ENCODE data around the gene ZBTB7C. TPM values are rescaled to one million over a fixed set of nuclear protein-coding genes. Genes with fewer than 3 reads are reported as not detected.

The ZBTB7C gene
- total RNA-seq, 1 experiment from 2014 or later, result 0.17 TPM

DNA sequence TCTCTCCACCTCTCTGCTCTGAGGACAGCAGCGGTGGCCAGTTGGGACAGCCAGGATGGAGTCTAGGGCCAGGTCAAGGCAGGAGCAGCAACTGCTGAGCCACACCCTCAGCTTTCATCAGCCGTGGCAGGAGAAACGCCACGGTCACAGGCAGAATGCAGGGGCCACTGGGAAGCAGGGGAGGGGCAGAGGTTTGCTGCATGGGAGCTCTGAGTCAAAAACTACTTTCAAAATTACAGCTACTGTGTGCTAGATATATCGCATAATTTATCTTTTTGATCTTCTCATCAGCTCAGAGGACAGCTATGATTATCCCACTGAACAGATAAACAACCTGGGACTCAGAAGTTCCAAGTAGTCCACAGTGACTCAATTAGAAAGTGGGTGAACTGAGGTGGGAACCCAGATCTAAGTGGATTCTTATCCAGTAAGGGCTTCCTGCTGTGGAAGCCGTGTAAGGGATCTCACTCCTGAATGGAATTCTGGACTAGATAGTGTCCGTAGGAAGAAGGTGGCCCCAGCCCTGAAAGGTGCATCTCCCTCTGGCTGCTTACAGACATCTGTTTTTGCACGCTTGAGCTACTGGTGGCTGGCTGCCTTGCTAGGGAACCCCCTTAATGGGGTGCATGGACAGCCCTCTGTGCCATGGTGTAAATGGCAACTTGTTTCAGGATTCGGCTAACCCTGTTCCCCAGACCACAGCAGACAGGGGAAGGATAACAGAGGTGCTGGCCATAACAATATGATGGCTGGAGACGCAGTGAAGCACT lies 284.1 kb downstream of the ZBTB7C start:
- DNase-seq (ENCODE audit: low read depth), result no peak

DNA sequence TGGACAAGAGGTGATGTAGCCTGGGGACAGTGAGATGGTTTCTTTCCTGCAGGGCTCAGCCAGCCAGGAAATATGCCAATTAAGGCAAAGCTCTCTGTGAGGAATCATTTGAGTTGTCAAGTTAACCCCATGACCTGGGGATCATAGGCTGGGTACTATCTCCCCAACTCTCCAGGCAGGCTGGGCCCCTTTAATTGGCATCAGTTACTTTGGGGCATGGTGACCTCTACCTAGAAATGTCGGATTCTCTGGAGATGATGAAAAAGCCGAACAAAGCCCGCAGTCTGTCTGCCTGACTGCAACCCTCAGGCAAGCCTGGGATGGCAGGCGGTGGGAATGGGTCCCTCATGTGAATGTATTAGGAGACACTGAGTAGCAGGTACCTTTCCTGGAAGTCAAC lies 285.2 kb downstream of the ZBTB7C start:
- DNase-seq (ENCODE audit: low read depth), result no peak

DNA sequence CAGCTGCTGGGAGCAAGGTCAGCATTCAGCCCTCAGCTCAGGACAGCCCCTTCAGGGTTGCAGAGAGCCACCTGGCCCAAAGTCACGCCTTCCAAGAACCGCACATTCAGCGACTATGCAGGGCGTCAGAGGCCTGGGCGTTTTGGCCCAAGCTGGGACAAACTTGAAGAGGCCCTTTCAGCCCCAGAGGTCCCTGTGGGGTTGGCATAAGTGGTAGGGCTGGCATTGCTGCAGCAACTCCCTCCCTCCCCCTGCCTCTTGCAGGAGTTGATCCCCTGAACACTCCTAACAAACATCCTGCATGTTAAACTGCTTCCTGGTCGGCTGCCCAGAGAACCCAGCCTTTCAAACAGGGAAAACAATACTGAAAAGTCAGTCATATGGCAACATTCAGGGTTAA lies 285.9 kb downstream of the ZBTB7C start:
- DNase-seq (ENCODE audit: low read depth), result no peak

DNA sequence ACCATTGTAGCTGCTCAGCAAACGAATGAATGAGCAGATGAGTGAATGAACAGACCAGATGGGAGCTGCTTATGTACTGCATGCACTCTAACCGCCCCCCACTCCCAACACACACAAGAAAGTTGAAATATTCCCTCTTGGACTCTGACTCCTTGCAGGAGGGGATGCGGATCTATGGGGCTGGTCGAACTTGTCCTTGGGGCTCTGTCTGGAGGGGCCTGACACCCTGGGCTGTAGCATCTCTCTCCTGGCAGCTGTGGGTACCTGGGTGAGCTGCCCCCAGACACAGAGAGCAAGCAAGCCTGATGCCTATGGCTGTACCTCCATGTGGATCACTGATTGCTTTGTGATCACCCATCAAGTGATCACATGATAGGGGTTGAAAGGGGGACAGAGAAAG lies 286.4 kb downstream of the ZBTB7C start:
- DNase-seq (ENCODE audit: low read depth), result no peak

DNA sequence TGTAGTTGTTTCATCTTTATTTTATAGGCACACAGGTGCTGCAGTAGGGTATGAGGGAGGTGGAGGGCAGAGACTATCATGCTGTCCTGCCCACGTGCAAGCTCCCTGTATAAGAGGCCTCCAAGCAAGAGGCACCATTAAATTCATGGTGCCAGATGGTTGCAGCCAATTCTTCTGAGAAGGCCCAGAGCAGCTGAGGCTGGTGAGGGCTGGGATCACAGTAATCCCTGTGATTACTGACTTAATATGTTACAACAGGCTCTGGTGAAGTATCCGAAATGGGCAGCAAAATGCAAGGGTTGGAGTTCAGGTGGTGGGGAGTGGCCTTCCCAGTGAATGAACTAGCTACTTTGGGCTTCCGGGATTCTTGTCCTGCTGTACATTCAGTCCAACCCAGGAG lies 286.8 kb downstream of the ZBTB7C start:
- no peak for DNase-seq (ENCODE audit: low read depth)

DNA sequence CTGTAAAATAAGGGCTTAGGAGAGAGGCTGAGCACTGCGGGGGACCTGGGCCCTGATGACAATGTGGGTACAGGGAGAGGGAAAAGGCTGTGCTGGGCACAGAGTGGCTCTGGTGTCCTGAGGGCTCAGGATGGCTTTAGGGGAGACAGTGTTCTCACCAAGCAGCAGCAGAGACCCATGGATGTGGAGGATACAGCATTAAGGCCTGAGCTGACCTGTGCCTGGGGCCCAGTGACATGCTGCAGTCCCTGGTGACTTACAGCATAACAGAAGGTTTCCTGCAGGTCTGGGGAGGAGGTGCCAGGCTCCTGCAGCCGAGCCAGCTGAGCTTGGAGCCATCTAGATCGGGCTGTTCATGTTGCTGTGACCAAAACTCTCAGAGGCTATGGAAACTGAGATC lies 287.4 kb downstream of the ZBTB7C start:
- DNase-seq (ENCODE audit: low read depth), result no peak

DNA sequence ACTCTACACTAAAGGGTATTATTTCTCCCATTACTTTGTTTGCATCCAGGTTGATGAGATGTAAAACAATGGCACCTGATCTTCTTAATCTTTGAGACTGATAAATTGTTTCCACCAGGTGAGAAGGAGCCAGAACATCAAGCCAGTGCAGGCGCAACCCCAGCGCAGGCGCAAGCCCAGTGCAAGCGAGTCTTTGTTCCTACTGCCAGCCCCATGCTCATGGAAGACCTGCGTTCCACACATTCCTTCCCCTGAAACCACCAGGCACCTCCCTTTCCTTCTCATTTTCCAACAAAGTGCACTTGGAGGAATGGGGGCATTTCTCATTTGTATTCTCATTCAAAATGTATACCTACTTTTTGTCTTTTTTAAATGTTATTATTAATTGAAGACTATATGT lies 290.0 kb downstream of the ZBTB7C start:
- DNase-seq (ENCODE audit: low read depth), result no peak

DNA sequence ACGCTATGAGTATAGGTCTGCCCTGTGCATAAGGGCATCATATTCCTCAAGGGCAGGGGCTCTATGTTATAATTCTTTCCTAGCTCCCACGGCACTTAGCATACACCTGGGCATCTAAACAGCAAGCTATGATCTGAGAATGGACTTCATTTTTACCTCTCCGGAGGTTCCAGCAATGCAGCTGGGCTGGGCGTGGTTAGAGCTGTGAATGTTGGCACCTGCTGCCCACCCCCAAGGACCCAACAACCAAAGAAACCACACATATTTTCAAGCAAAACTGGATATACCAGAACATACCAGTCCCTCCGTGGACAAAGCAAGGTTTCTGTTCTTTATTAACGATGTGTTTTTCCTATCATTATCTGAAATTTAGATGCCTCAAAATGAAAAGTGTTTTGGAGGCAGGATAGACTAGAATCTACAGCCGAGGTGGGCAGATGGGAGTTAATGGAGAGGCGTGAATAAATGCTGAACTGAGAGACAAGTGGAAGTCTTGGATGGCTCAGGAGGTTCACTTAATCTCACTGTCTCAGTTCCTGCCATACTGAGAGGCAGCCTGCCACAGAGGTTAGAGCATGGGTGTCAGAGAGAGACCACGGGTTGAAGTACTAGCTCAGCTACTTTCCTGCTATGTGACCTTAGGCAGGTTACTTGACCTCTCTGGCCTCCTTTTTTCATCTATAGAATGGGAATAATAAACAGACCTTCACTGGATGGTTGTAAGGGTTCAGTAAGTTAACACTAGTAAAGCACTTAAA lies 292.1 kb downstream of the ZBTB7C start:
- DNase-seq (ENCODE audit: low read depth), result no peak

DNA sequence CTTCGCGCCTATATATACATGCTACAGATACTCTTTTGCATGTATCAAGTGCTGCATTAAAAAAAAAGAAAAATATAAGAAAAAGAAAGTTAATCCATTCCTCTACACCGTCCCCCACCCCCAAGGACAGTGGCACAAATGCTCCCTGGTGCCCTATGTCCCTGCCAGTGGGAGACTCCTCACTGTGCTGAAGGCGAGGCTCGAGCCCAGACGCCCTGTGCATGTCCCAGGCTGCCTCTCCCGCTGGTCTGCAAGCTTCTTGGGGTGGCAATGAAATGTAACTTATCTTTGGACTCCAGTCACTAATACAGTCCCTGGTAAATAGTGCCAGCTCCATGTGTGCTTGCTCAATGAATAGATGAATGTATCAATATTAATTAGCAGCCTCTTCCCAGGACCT lies 293.2 kb downstream of the ZBTB7C start:
- no peak for DNase-seq (ENCODE audit: low read depth)

DNA sequence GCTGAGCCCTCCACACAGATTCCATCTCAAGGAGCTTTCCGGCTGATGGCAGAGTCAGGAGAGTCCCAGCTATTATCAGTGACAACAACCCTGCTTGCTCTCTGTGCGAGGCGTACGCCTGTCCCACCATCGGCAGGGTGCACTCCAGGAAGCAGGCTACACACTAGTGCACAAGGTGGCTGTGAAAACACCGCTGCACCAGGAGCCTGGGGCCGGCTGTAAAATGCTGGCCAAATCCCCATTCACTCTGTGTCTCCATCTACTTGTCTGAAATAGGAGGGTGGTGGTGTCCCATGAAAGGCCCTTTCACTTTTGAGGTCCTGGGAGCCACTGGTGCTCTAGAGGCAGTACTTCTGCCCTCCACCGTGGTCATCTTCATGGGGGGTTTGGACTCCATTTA lies 295.5 kb downstream of the ZBTB7C start:
- no peak for DNase-seq (ENCODE audit: low read depth)

DNA sequence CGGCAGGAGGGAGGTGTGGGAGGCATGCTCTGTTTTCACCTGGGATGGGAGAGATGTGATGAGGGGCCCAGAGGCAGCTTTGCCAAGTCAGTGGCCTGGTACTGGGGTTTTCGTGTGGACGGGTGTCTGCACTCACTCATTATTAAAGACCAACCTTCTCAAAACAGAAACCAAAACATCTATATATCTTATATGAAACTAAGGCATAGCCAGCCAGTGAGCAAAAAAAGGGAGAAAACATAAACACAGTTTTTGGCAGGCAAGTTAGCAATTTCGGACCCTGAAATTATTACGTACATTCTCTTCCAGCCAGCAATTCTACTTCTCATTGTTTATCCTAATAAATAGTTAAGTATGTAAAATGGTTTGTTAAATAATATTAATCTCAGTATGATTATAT lies 297.6 kb downstream of the ZBTB7C start:
- DNase-seq (ENCODE audit: low read depth), result no peak

DNA sequence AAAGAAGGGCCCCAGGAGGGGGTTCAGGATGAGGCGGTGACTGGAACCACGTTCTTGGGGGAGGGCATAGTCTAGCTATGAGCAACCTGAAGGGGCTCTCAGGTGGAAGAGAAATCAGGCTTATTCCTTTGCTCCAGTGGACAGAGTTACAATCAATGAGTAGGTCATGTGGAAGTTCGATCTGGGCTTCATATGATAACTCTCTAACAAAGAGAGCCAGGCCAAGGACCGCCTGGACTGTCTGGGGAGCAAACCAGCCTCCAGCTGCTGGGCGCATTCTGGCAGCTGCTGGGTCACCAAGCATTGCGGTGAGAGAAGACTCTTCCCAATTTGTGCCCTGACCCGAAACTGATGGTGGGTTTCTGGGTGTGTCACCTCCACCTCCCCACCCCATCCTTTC lies 298.4 kb downstream of the ZBTB7C start:
- no peak for DNase-seq (ENCODE audit: low read depth)

DNA sequence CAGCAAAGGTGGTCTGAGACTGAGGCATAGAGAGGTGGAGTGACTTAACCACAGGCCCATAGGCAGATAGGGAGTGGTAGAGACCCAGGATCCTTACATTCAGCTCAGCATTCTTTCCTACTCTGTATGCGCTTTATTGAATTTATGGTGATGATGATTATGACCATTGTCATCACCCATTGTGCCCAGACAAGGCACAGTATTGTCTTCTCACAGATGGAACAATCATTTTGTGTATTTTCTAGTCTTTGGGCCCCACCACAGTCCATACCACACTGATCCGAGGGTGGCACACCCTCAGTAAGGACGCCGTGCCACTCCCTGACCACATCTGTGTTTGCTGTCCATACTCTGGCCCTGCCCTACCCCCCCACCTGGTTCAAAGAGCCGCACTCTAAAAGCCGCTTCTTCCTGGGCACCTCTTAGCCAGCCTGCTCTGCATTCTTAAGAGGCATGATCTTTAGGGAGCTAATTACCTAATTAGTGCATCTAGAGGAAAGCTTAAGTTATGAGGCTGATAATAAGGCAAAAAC lies 299.2 kb downstream of the ZBTB7C start:
- DNase-seq (ENCODE audit: low read depth), result no peak

DNA sequence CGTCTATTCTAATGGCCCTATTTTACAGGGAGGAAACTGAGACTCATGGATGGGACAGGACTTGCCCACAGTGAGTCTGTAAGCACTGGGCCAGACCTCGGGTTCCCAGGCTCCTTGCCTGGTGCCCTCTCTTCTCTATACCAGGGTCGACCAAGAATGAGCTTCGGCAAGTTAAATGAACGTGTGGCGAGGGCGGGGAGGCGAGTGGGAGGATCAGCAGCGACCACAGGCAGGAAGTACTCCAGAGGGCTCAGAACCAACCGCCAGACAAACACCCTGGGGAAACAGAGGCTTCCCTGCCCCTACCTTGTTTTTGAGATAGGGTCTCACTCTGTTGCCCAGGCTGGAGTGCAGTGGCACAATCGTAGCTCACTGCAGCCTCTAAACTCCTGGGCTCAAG lies 301.0 kb downstream of the ZBTB7C start:
- DNase-seq (ENCODE audit: low read depth), result no peak

DNA sequence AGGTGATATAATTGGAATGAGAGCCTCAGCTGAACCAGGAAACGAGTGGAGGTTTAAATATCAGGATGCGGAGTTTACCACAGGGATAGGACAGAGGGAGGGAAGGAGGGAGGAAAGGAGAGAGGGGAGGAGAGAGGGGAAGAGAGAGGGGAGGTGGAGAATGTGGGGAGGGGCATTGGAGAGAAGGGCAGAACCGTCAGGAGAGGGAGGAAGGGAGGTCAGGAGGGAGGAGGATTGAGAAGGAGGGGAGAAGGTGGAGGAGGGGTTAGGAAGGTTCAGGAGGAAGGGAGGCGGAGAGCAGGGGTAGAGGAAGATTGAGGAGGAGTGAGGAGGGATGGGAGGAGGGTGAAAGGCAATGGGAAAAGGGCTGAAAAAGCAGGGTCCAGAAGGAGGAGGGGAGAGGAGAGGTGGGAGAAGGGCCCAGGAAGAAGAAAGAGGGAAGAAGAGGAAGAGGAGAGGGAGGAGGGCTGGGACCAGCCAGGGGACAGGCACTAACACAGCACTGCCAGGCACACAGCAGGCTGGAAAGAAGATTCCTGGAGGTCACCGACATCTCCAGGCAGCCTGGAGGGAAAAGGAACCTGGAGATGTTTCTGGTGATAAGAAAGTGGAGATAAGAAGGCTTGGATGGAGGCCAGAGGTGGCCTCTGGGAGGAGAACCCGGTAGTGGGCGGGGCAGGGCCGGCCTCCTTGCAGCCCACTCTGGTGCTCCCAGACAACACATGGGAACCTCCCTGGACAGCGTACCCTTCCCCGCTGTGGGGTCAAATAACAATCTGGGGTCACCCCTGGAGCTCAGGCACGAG lies 302.0 kb downstream of the ZBTB7C start:
- no peak for DNase-seq (ENCODE audit: low read depth)

DNA sequence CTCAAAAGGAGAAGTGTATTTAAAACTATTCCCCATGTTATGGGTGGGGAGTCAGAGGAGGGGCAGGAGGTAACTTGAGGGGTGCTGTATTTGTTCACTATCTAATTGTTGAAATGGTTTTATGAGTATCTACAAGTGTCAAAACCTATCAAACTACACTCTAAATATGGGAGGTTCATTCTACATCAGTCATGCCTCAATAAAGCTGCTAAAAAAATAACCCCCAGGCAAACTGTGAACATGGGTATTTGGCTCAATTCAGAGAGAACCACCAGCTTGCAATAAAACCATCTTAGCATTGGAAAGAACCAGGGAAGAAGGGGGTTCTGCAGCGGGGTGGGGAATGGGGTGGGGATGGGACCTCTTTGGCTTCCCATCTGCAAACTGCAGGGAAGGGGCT lies 302.7 kb downstream of the ZBTB7C start:
- DNase-seq (ENCODE audit: low read depth), result no peak

DNA sequence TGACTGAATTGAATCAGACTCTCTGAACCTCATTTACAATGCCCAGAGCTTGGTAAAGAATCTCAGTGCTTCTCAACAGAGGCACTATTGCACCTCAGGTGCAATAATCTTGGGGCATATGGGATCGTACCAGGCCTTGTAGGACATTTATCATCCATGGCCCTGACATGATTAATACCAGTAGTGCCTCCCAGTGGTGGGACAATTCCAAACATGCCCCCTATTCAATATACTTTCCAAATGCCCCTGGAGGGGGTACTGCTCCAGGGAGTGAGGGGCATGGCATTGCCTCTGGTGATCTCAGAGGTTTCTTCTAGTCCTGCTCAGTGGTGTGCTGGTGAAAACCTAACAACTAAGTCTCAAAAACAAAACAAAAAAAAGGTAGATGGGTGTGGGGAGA lies 303.9 kb downstream of the ZBTB7C start:
- no peak for DNase-seq (ENCODE audit: low read depth)

DNA sequence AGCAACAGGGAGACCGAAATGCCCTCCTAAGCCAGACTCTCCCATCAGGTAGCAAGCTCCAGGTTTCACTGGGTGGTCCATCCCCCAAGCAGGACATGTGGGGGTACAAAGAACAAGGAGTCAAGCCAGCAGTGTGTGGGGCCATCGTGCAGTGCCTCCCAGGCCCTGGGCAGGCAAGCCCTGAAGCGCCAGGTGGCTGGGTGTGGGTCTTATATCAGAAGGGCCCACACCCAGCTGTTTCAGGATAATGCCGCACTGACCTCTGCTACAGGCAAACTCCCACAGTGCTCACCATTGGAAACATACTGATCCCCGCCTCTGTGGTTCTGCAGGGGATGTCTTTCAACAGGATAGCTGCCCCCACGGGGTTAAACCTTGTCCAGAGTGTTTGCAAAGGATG lies 304.5 kb downstream of the ZBTB7C start:
- DNase-seq (ENCODE audit: low read depth), result no peak

DNA sequence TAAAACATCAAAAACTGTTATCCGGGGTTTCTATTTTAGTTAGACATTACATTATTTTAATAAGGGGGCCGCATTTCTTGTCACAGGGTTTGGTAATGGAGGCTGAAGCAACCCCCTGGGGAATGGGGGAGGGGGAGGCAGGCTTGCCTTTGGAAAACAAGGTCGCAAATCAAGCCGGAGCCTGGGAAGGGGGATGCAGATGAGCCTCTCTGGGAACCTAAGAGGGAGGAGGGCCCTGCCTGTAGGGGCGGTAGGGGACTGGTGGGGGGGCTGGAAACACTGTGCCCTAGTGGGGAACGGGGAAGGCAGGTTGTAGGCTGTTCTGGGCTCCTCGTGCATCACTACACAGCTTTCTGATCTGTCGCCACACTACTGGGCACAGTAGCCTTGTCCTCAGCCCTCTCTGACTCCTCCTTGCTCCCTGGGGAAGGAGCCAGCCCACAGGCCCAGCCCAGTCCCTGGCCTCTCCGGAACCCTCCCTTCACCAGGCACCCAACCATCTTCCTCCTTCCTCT lies 308.5 kb downstream of the ZBTB7C start:
- no peak for DNase-seq (ENCODE audit: low read depth)

DNA sequence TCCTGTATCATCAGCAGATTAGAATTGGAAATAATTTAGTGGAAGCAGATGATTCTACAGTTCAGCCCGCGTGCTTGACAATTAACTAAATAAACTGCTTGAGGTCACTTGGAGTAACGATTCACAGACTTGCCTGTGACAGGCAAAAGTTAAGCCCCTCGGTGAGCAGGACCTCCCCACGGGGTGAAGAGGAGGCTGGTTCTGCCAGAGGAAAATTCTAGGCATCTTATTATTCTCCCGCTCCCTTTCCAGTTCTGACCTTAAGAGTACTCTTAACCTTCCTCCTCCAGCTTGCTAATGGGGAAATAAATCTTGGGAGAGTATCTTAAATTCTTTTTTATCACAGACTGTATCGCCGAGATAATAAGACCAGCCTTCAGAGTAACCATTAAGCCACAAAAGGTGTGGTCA lies 309.0 kb downstream of the ZBTB7C start:
- no peak for DNase-seq (ENCODE audit: low read depth)

DNA sequence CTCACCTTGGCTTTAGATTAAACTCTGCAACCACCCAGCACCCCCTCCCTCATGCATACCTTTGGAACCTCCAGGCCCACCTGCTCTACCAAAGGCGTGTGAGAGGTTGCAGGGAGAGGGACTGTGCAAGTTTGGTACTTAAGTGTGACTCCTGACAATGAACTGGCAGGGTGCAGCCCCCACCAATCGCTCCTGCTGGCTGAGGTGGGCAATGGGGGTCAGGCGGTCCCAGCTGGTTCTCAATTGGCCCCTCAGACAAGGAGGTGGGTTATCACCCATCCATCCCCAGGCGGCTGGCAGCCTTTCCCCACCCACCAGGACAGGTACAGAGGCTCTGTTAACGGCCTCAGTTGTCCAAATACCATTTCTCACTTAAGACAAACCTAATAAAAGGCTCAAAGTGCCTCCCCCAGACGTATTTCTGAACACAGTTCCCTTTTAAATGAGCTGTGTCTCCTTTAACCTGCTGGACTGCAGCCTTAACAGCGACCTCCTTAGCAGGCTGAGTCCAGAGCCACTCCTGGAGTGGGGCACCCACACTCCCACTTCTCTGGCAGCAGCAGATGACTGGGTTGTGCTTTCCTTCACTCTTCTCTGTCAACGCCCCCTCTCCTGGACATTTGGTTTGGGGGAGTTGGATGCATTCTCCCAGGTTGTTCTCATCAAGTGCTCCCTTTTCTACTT lies 309.6 kb downstream of the ZBTB7C start:
- DNase-seq (ENCODE audit: low read depth), result no peak

All from LHCN-M2 (cell line).